ENCODE data around the gene DMD. TPM values are rescaled to one million over a fixed set of nuclear protein-coding genes. Genes with fewer than 3 reads are reported as not detected.

DMD gene
- total and polyA plus RNA-seq, 2 donors (not counting 1 experiment from before 2014, with no cell fraction given), result 2.0 to 51.8 TPM

DNA sequence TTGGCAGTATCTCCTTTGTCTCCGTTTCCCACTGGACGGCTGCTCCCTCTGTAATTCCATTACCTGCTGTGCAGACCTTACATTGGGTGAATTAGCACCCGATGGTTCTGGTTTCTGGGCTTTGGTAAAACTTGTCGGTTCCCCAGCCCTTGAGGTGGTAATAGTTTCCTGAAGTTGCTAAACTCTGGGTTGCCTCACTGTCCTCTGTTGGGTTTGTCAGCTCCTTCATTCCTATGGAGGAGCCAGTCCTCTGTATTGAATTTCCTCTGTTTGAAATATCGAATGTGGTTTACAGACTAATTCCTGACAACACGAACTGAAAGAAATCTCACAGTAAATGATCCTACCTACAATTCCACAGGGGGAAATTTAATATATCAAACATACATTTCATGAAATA lies 1548.2 kb downstream of the DMD start:
- Mint-ChIP-seq H3K9me3 (ENCODE audit: insufficient read depth) (no peaks in the 10 kb centered on the region), H3K4me1 (no peaks in the 10 kb centered on the region), H3K27me3 (no peaks in the 10 kb centered on the region), H3K4me3 (no peak overlapping the region), H3K27ac (no peak overlapping the region)
- intact Hi-C loops (cut with micrococcal nuclease), result no loop called here
- no peak overlapping the region for H3K9ac ChIP-seq (ENCODE audit: low read length)
- ChIA-PET CTCF (no interaction called here), POLR2A (no interaction called here)
- no peaks in the 10 kb centered on the region for H3K36me3 ChIP-seq (replicated peaks in 1 of 2; ENCODE audit: control extremely low read depth in 1 of 2, control insufficient read depth in 1 of 2, extremely low read depth in 1 of 2, insufficient read depth in 2 of 2, low read length in 1 of 2)
- no peaks in the 10 kb centered on the region for H3K27me3 ChIP-seq (replicated peaks in 1 of 4; ENCODE audit: control extremely low read depth in 1 of 4, control insufficient read depth in 3 of 4, insufficient read depth in 4 of 4, low read length in 3 of 4)
- ATAC-seq (ENCODE audit: low read depth) (no peak), DNase-seq (no peak)
- no peak overlapping the region for H3K27ac ChIP-seq (ENCODE audit: low read length in 2 of 2)
- H3K4me2 ChIP-seq (replicated peaks; ENCODE audit: low read depth, low read length, poor library complexity, severe bottlenecking), result no peak overlapping the region
- H3K79me2 ChIP-seq (ENCODE audit: control insufficient read depth, insufficient read depth, low read length), result no peaks in the 10 kb centered on the region
- no peak for TF ChIP-seq EZH2 (IDR thresholded peaks at IDR 0.05; ENCODE audit: borderline replicate concordance, insufficient read depth, low read depth, low read length, poor library complexity, severe bottlenecking)
- TF ChIP-seq, protein P1, sequence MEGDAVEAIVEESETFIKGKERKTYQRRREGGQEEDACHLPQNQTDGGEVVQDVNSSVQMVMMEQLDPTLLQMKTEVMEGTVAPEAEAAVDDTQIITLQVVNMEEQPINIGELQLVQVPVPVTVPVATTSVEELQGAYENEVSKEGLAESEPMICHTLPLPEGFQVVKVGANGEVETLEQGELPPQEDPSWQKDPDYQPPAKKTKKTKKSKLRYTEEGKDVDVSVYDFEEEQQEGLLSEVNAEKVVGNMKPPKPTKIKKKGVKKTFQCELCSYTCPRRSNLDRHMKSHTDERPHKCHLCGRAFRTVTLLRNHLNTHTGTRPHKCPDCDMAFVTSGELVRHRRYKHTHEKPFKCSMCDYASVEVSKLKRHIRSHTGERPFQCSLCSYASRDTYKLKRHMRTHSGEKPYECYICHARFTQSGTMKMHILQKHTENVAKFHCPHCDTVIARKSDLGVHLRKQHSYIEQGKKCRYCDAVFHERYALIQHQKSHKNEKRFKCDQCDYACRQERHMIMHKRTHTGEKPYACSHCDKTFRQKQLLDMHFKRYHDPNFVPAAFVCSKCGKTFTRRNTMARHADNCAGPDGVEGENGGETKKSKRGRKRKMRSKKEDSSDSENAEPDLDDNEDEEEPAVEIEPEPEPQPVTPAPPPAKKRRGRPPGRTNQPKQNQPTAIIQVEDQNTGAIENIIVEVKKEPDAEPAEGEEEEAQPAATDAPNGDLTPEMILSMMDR (IDR thresholded peaks at IDR 0.05), result no peak
- no peak overlapping the region for H3K4me3 ChIP-seq (ENCODE audit: control extremely low read depth in 1 of 5, extremely low read depth in 1 of 5, insufficient read depth in 1 of 5, low read depth in 2 of 5, low read length in 4 of 5)
- WGBS (ENCODE audit: insufficient coverage), result 100% methylated on average over 1 of the region's 6 CpGs
- no peak overlapping the region for H2AFZ ChIP-seq (ENCODE audit: insufficient read depth, low read depth, low read length, poor library complexity, severe bottlenecking)
- no peaks in the 10 kb centered on the region for H3K9me3 ChIP-seq (ENCODE audit: control extremely low read depth in 1 of 3, control insufficient read depth in 2 of 3, insufficient read depth in 1 of 3, low read length in 2 of 3)
- H3K4me1 ChIP-seq (ENCODE audit: control insufficient read depth in 2 of 2, insufficient read depth in 2 of 2, low read length in 2 of 2), result no peaks in the 10 kb centered on the region
- H4K20me1 ChIP-seq (ENCODE audit: control insufficient read depth, insufficient read depth, low read length, poor library complexity, severe bottlenecking), result no peaks in the 10 kb centered on the region

DNA sequence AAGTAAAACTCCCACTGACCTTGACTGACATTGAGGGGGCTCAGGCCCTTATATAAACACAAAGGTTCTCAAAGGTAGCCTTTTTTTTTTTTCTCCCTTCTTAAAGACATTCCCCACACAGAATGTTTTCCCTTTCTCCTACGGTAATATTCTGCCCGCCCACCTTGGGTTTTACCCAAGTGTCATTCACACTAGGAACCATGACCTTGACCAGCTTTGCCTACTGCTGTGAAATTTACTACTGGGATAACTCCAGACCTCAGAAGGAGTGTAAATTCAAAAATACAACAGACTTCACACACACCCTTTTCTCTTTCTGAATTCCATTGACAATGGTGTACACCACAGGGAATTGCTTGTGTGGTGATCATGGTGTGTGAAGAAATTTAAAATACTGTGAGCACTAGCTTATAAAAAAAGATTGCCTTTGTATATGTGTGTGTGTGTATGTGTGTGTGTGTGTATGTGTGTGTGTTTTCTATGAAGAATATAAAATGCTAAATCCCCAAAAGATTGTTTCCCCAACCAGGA lies 1550.0 kb downstream of the DMD start:
- H3K4me1 ChIP-seq (ENCODE audit: control insufficient read depth in 2 of 2, insufficient read depth in 2 of 2, low read length in 2 of 2), result no peaks in the 10 kb centered on the region
- no peaks in the 10 kb centered on the region for H3K4me1 Mint-ChIP-seq

More for the DNA sequence above, 1550.0 kb downstream of the DMD start:
- H3K9me3 Mint-ChIP-seq (ENCODE audit: insufficient read depth), result no peaks in the 10 kb centered on the region
- H3K27me3 Mint-ChIP-seq, result no peaks in the 10 kb centered on the region
- H3K27me3 ChIP-seq (replicated peaks in 1 of 4; ENCODE audit: control extremely low read depth in 1 of 4, control insufficient read depth in 3 of 4, insufficient read depth in 4 of 4, low read length in 3 of 4), result no peaks in the 10 kb centered on the region
- CTCF ChIA-PET, result interaction anchor here (2.2 kb wide), 1 partner anchor 623 kb away, joined by 13 read pairs; no protein-coding TSS in a partner anchor
- H3K9ac ChIP-seq (ENCODE audit: low read length), result no peak overlapping the region
- ATAC-seq (ENCODE audit: low read depth) (no peak), DNase-seq (no peak)
- WGBS (ENCODE audit: insufficient coverage), result 100% methylated on average over 2 of the region's 2 CpGs
- no peak overlapping the region for H2AFZ ChIP-seq (ENCODE audit: insufficient read depth, low read depth, low read length, poor library complexity, severe bottlenecking)
- H3K4me2 ChIP-seq (replicated peaks; ENCODE audit: low read depth, low read length, poor library complexity, severe bottlenecking), result no peak overlapping the region
- H3K27ac ChIP-seq (ENCODE audit: low read length in 2 of 2), result no peak overlapping the region
- no peaks in the 10 kb centered on the region for H4K20me1 ChIP-seq (ENCODE audit: control insufficient read depth, insufficient read depth, low read length, poor library complexity, severe bottlenecking)
- H3K9me3 ChIP-seq (ENCODE audit: control extremely low read depth in 1 of 3, control insufficient read depth in 2 of 3, insufficient read depth in 1 of 3, low read length in 2 of 3), result no peaks in the 10 kb centered on the region
- no peak overlapping the region for H3K4me3 Mint-ChIP-seq
- intact Hi-C loops (cut with micrococcal nuclease), result no loop called here
- H3K4me3 ChIP-seq (ENCODE audit: control extremely low read depth in 1 of 5, extremely low read depth in 1 of 5, insufficient read depth in 1 of 5, low read depth in 2 of 5, low read length in 4 of 5), result no peak overlapping the region
- no peaks in the 10 kb centered on the region for H3K79me2 ChIP-seq (ENCODE audit: control insufficient read depth, insufficient read depth, low read length)
- H3K36me3 ChIP-seq (replicated peaks in 1 of 2; ENCODE audit: control extremely low read depth in 1 of 2, control insufficient read depth in 1 of 2, extremely low read depth in 1 of 2, insufficient read depth in 2 of 2, low read length in 1 of 2), result no peaks in the 10 kb centered on the region
- POLR2A ChIA-PET, result no interaction called here
- TF ChIP-seq, protein P1 (IDR thresholded peaks at IDR 0.05), result no peak
- TF ChIP-seq EZH2 (IDR thresholded peaks at IDR 0.05; ENCODE audit: borderline replicate concordance, insufficient read depth, low read depth, low read length, poor library complexity, severe bottlenecking), result no peak
- no peak overlapping the region for H3K27ac Mint-ChIP-seq
